ENCODE measurements around the gene LMO3. TPM values are rescaled to one million over a fixed set of nuclear protein-coding genes. Genes with fewer than 3 reads are reported as not detected.

LMO3 gene
- total RNA-seq, 4 donors from 2014 or later = 12.4 to 26.6 (median 21.6) TPM

DNA sequence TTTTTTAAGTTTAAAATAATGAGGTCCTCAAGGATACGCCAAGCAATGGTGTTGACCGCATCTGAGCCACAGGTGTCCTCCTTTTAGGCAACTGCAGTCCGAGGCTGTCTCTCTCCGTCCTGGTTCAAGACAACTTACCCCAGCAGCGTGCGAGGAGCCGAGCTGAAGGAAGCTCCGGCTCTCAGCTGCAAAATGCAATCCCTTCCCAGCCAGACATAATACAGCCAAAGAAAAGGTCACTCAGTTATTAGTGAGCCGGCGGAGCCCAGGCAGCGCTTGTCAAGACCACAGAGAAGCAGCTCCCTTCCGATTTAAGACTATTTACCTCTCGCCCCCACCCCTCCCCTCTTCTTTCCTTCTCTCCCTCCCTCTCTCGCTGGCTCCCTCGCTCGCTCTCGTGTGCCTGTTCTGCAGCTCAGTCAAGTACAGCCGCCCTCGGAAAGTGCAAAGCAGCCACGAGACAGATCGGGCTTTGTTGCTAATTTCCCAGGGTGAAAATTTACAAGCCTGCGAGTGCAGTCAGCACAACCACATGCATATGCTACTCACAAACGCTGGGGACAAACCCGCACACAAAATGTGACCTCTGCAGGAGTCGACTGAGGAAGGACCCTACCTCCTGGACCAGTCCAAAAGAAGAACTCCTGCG, 363 bp upstream of the LMO3 start:
- Histone ChIP-seq H3K27me3 (peaks cover 0 to 9% of the 10 kb centered on the region in 2 donors), H3K27ac (peak overlapping the region; percentile 48 to 81 (median 72)), H3K36me3 (no peaks in the 10 kb centered on the region), H3K4me1 (peaks cover 0 to 34% (median 1%) of the 10 kb centered on the region in 4 donors), H3K9me3 (no peaks in the 10 kb centered on the region), H3K4me3 (peak overlapping the region; percentile 39 to 55 (median 47))
- 0 to 1% methylated on average over 25 to 26 of the region's 26 CpGs for WGBS, 2 donors
- peak in 1 of 2 donors; percentile 26 for DNase-seq (ENCODE audit: low spot score in 2 of 2)
- TF ChIP-seq, protein P1, sequence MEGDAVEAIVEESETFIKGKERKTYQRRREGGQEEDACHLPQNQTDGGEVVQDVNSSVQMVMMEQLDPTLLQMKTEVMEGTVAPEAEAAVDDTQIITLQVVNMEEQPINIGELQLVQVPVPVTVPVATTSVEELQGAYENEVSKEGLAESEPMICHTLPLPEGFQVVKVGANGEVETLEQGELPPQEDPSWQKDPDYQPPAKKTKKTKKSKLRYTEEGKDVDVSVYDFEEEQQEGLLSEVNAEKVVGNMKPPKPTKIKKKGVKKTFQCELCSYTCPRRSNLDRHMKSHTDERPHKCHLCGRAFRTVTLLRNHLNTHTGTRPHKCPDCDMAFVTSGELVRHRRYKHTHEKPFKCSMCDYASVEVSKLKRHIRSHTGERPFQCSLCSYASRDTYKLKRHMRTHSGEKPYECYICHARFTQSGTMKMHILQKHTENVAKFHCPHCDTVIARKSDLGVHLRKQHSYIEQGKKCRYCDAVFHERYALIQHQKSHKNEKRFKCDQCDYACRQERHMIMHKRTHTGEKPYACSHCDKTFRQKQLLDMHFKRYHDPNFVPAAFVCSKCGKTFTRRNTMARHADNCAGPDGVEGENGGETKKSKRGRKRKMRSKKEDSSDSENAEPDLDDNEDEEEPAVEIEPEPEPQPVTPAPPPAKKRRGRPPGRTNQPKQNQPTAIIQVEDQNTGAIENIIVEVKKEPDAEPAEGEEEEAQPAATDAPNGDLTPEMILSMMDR (IDR thresholded peaks at IDR 0.05) = no peak
- TF ChIP-seq EP300 (IDR thresholded peaks at IDR 0.05) (peak in 1 of 2 donors; percentile 22), POLR2A (IDR thresholded peaks at IDR 0.05) (peak in 1 of 2 donors; percentile 17)

DNA sequence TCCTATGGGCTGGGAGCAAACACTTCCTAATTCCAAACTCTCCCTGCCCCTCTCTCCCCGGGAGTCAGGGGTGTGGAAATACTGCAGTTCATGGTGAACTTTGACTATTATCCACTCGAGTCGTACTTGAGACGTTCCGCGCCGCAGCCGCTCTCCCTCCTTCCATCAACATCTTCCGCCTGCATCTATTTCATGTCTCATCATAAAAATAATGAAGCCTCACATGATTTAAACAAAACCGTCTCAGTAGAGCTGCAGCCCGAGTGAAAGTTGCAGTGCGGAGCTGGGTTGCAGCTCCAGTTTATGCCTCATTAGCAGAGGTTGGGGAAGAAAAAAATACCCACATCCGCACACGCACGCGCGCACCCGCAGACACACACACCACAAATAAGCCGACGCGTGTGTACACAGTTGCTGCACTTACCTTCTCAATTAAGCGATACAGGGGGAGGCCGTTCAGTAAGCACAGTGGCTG, 283 bp downstream of the LMO3 start:
- Histone ChIP-seq H3K4me3 (peak overlapping the region; percentile 39 to 55 (median 47)), H3K9me3 (no peaks in the 10 kb centered on the region), H3K36me3 (no peaks in the 10 kb centered on the region), H3K27me3 (peaks cover 0 to 9% of the 10 kb centered on the region in 2 donors), H3K4me1 (peaks cover 0 to 34% (median 1%) of the 10 kb centered on the region in 4 donors), H3K27ac (peak overlapping the region; percentile 48 to 81 (median 72))
- DNase-seq (ENCODE audit: low spot score in 2 of 2) = no peak
- WGBS, 2 donors = 0% methylated on average over 23 of the region's 23 CpGs
- TF ChIP-seq POLR2A (IDR thresholded peaks at IDR 0.05) (no peak), EP300 (IDR thresholded peaks at IDR 0.05) (no peak)
- TF ChIP-seq, protein P1 (IDR thresholded peaks at IDR 0.05) = no peak

DNA sequence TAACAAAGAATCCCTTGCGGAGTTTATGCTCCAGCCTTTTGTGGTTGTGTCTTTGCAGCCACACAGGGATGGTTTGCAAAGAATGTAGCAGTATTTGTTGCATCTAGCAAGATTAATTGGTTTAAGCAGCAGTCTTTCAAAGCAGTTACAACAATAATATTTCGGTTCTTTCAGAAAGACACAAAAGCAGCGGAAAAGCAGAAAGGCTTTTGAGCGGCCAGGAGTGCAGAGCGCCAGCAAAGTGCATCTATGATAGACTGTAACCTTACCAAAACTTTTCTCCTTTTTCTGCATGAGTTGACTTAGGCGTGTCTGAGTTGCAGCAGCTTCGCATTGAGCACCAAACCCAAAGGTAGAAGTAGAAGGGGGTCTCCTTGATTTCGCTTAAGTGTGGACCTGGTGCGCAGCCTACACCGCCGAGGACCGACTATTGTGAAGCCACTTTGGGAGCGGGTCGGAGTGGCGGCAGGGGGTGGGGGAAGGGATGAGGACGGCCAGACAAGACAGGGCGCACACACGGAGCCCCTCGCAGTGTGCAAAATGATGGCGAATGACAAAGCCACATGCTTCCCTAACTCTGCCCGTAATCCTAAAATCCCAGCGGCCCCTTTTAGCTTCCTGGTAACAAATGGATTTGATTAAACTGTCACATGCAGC, 1.2 kb downstream of the LMO3 start:
- no peak for DNase-seq (ENCODE audit: low spot score in 2 of 2)
- 34 to 48% methylated on average over 22 of the region's 22 CpGs for WGBS, 2 donors
- H3K36me3 ChIP-seq = no peaks in the 10 kb centered on the region

DNA sequence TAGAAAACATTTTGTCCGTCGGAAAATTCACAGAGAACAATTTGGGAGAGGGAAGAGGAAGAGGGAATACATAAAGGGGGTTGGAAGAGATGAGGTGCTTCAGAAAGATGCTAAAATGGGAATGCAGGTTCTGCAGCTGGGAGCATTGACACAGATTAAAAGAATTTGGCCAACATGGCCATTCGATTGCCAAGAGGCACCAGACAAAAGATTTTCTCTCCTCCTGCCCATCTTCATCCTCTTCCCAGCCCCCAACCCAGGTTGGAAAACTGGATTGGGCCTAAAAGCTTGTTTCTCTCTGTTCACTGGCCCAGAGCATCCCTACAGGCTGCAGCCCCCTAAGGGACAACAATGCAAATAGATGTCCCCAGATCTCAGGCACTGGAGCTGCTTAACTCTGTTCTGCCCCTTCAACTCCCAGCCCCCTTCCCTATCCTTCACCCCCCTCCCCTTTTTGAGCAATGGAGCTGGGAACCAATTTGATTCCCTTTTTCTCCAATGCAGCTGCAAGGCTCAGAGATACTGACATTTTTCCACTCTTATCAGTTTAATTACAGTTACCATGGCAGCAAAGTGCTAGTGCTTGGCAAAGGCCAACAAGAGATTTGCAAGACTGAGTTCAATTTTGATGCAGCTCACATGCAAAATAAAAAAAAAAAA, 1.9 kb downstream of the LMO3 start:
- peak overlapping the region in 1 of 4 donors; percentile 54 for H3K4me3 ChIP-seq

More for the DNA sequence above, 1.2 kb downstream of the LMO3 start:
- no peak for TF ChIP-seq POLR2A (IDR thresholded peaks at IDR 0.05)
- TF ChIP-seq EP300 (IDR thresholded peaks at IDR 0.05) = no peak
- TF ChIP-seq, protein P1 (IDR thresholded peaks at IDR 0.05) = no peak
- Histone ChIP-seq H3K4me3 (peak overlapping the region; percentile 39 to 55 (median 47)), H3K27me3 (peaks cover 0 to 9% of the 10 kb centered on the region in 2 donors), H3K4me1 (peaks cover 0 to 28% (median 1%) of the 10 kb centered on the region in 4 donors), H3K9me3 (no peaks in the 10 kb centered on the region), H3K27ac (peak overlapping the region; percentile 30 to 81 (median 60))

More for the DNA sequence above, 1.9 kb downstream of the LMO3 start:
- no peak for DNase-seq (ENCODE audit: low spot score in 2 of 2)
- H3K27ac ChIP-seq = no peak overlapping the region
- H3K27me3 ChIP-seq = peaks cover 0 to 6% of the 10 kb centered on the region in 2 donors
- no peaks in the 10 kb centered on the region for H3K9me3 ChIP-seq
- peaks cover 0 to 23% (median 1%) of the 10 kb centered on the region in 4 donors for H3K4me1 ChIP-seq
- WGBS, 2 donors = 88 to 91% methylated on average over 3 of the region's 3 CpGs
- TF ChIP-seq EP300 (IDR thresholded peaks at IDR 0.05) (no peak), POLR2A (IDR thresholded peaks at IDR 0.05) (no peak)
- TF ChIP-seq, protein P1 (IDR thresholded peaks at IDR 0.05) = no peak
- H3K36me3 ChIP-seq = no peaks in the 10 kb centered on the region

Measured in tibial nerve (tissue), 4 donors.